ENCODE results near the gene ZNF821.

Gene ZNF821

GRCh38 chr16:71883849-71884638 lies at the start of gene ZNF821:
ZNF821 (minus strand) TSS chr16:71884182; CDS start chr16:71879946, 4,236 bp downstream.
- H3K36me3 ChIP-seq (ENCODE audit: insufficient read depth, low read length), result peaks cover 16% of the 10 kb centered on the region
- H3K9me3 ChIP-seq (ENCODE audit: low read length), result no peaks in the 10 kb centered on the region
- H3K27ac ChIP-seq (ENCODE audit: low read depth, low read length), result peak within 1 kb of the TSS; percentile 88
- H3K9ac ChIP-seq (ENCODE audit: low read length), result peak within 1 kb of the TSS; percentile 86
- H3K4me3 ChIP-seq (ENCODE audit: low read depth in 1 of 2, low read length in 2 of 2), result peak within 1 kb of the TSS; percentile 90 to 93
- H3K27me3 ChIP-seq (ENCODE audit: control insufficient read depth in 1 of 2, insufficient read depth in 2 of 2, low read length in 2 of 2), result no peaks in the 10 kb centered on the region
- peaks cover 11% of the 10 kb centered on the region for H3K4me1 ChIP-seq (ENCODE audit: insufficient read depth, low read length)

- Histone ChIP-seq H3K9me3 (ENCODE audit: low read length) (no peaks in the 10 kb centered on the region), H3K27me3 (ENCODE audit: control insufficient read depth in 1 of 2, insufficient read depth in 2 of 2, low read length in 2 of 2) (no peaks in the 10 kb centered on the region), H3K4me1 (ENCODE audit: insufficient read depth, low read length) (peaks cover 39% of the 10 kb centered on the region), H3K9ac (ENCODE audit: low read length) (no peak overlapping the region), H3K4me3 (ENCODE audit: low read depth in 1 of 2, low read length in 2 of 2) (no peak overlapping the region), H3K27ac (ENCODE audit: low read depth, low read length) (no peak overlapping the region), H3K36me3 (ENCODE audit: insufficient read depth, low read length) (peaks cover 10% of the 10 kb centered on the region)
Observed at GRCh38 chr16:71933017-71933416, 49.0 kb upstream of the ZNF821 start.

- no peaks in the 10 kb centered on the region for H3K9me3 ChIP-seq (ENCODE audit: low read length)
- no peaks in the 10 kb centered on the region for H3K27me3 ChIP-seq (ENCODE audit: control insufficient read depth in 1 of 2, insufficient read depth in 2 of 2, low read length in 2 of 2)
- H3K9ac ChIP-seq (ENCODE audit: low read length), result no peak overlapping the region
- H3K4me1 ChIP-seq (ENCODE audit: insufficient read depth, low read length), result peaks cover 53% of the 10 kb centered on the region
- no peak overlapping the region for H3K4me3 ChIP-seq (ENCODE audit: low read depth in 1 of 2, low read length in 2 of 2)
- H3K27ac ChIP-seq (ENCODE audit: low read depth, low read length), result no peak overlapping the region
- H3K36me3 ChIP-seq (ENCODE audit: insufficient read depth, low read length), result peaks cover 15% of the 10 kb centered on the region
Observed at GRCh38 chr16:71931599-71931998, 47.6 kb upstream of the ZNF821 start.

GRCh38 chr16:71931001-71931400 lies 47.0 kb upstream of the ZNF821 start:
- Histone ChIP-seq H3K9ac (ENCODE audit: low read length) (no peak overlapping the region), H3K36me3 (ENCODE audit: insufficient read depth, low read length) (peaks cover 17% of the 10 kb centered on the region), H3K27me3 (ENCODE audit: control insufficient read depth in 1 of 2, insufficient read depth in 2 of 2, low read length in 2 of 2) (no peaks in the 10 kb centered on the region), H3K4me1 (ENCODE audit: insufficient read depth, low read length) (peaks cover 54% of the 10 kb centered on the region), H3K27ac (ENCODE audit: low read depth, low read length) (no peak overlapping the region), H3K4me3 (ENCODE audit: low read depth in 1 of 2, low read length in 2 of 2) (no peak overlapping the region), H3K9me3 (ENCODE audit: low read length) (no peaks in the 10 kb centered on the region)

- Histone ChIP-seq H3K27me3 (ENCODE audit: control insufficient read depth in 1 of 2, insufficient read depth in 2 of 2, low read length in 2 of 2) (no peaks in the 10 kb centered on the region), H3K9ac (ENCODE audit: low read length) (no peak overlapping the region), H3K9me3 (ENCODE audit: low read length) (no peaks in the 10 kb centered on the region), H3K4me1 (ENCODE audit: insufficient read depth, low read length) (peaks cover 54% of the 10 kb centered on the region), H3K4me3 (ENCODE audit: low read depth in 1 of 2, low read length in 2 of 2) (no peak overlapping the region), H3K27ac (ENCODE audit: low read depth, low read length) (peak overlapping the region; percentile 56), H3K36me3 (ENCODE audit: insufficient read depth, low read length) (peaks cover 25% of the 10 kb centered on the region)
Observed at GRCh38 chr16:71930013-71930563, 46.1 kb upstream of the ZNF821 start.

GRCh38 chr16:71929048-71929447 lies 45.1 kb upstream of the ZNF821 start:
- H3K9me3 ChIP-seq (ENCODE audit: low read length), result no peaks in the 10 kb centered on the region
- peaks cover 45% of the 10 kb centered on the region for H3K4me1 ChIP-seq (ENCODE audit: insufficient read depth, low read length)
- H3K27me3 ChIP-seq (ENCODE audit: control insufficient read depth in 1 of 2, insufficient read depth in 2 of 2, low read length in 2 of 2), result no peaks in the 10 kb centered on the region
- H3K4me3 ChIP-seq (ENCODE audit: low read depth in 1 of 2, low read length in 2 of 2), result no peak overlapping the region
- H3K27ac ChIP-seq (ENCODE audit: low read depth, low read length), result peak overlapping the region; percentile 53
- H3K36me3 ChIP-seq (ENCODE audit: insufficient read depth, low read length), result peaks cover 32% of the 10 kb centered on the region
- no peak overlapping the region for H3K9ac ChIP-seq (ENCODE audit: low read length)

GRCh38 chr16:71927787-71928186 lies 43.8 kb upstream of the ZNF821 start:
- Histone ChIP-seq H3K9me3 (ENCODE audit: low read length) (no peaks in the 10 kb centered on the region), H3K4me3 (ENCODE audit: low read depth in 1 of 2, low read length in 2 of 2) (no peak overlapping the region), H3K27ac (ENCODE audit: low read depth, low read length) (peak overlapping the region; percentile 27), H3K27me3 (ENCODE audit: control insufficient read depth in 1 of 2, insufficient read depth in 2 of 2, low read length in 2 of 2) (no peaks in the 10 kb centered on the region), H3K36me3 (ENCODE audit: insufficient read depth, low read length) (peaks cover 41% of the 10 kb centered on the region), H3K9ac (ENCODE audit: low read length) (no peak overlapping the region), H3K4me1 (ENCODE audit: insufficient read depth, low read length) (peaks cover 42% of the 10 kb centered on the region)

GRCh38 chr16:71927383-71927782 lies 43.4 kb upstream of the ZNF821 start:
- no peaks in the 10 kb centered on the region for H3K27me3 ChIP-seq (ENCODE audit: control insufficient read depth in 1 of 2, insufficient read depth in 2 of 2, low read length in 2 of 2)
- no peak overlapping the region for H3K27ac ChIP-seq (ENCODE audit: low read depth, low read length)
- peaks cover 45% of the 10 kb centered on the region for H3K36me3 ChIP-seq (ENCODE audit: insufficient read depth, low read length)
- H3K4me3 ChIP-seq (ENCODE audit: low read depth in 1 of 2, low read length in 2 of 2), result no peak overlapping the region
- H3K4me1 ChIP-seq (ENCODE audit: insufficient read depth, low read length), result peaks cover 42% of the 10 kb centered on the region
- no peak overlapping the region for H3K9ac ChIP-seq (ENCODE audit: low read length)
- H3K9me3 ChIP-seq (ENCODE audit: low read length), result no peaks in the 10 kb centered on the region

GRCh38 chr16:71924710-71925109 lies 40.7 kb upstream of the ZNF821 start:
- peaks cover 30% of the 10 kb centered on the region for H3K4me1 ChIP-seq (ENCODE audit: insufficient read depth, low read length)
- H3K4me3 ChIP-seq (ENCODE audit: low read depth in 1 of 2, low read length in 2 of 2), result no peak overlapping the region
- H3K27me3 ChIP-seq (ENCODE audit: control insufficient read depth in 1 of 2, insufficient read depth in 2 of 2, low read length in 2 of 2), result no peaks in the 10 kb centered on the region
- peaks cover 69% of the 10 kb centered on the region for H3K36me3 ChIP-seq (ENCODE audit: insufficient read depth, low read length)
- H3K9me3 ChIP-seq (ENCODE audit: low read length), result no peaks in the 10 kb centered on the region
- no peak overlapping the region for H3K27ac ChIP-seq (ENCODE audit: low read depth, low read length)
- H3K9ac ChIP-seq (ENCODE audit: low read length), result no peak overlapping the region

GRCh38 chr16:71923941-71924690 lies 40.1 kb upstream of the ZNF821 start:
- H3K27me3 ChIP-seq (ENCODE audit: control insufficient read depth in 1 of 2, insufficient read depth in 2 of 2, low read length in 2 of 2), result no peaks in the 10 kb centered on the region
- no peak overlapping the region for H3K4me3 ChIP-seq (ENCODE audit: low read depth in 1 of 2, low read length in 2 of 2)
- peaks cover 74% of the 10 kb centered on the region for H3K36me3 ChIP-seq (ENCODE audit: insufficient read depth, low read length)
- H3K9me3 ChIP-seq (ENCODE audit: low read length), result no peaks in the 10 kb centered on the region
- no peak overlapping the region for H3K27ac ChIP-seq (ENCODE audit: low read depth, low read length)
- peaks cover 27% of the 10 kb centered on the region for H3K4me1 ChIP-seq (ENCODE audit: insufficient read depth, low read length)
- no peak overlapping the region for H3K9ac ChIP-seq (ENCODE audit: low read length)

GRCh38 chr16:71920658-71921057 lies 36.7 kb upstream of the ZNF821 start:
- peaks cover 21% of the 10 kb centered on the region for H3K4me1 ChIP-seq (ENCODE audit: insufficient read depth, low read length)
- H3K9ac ChIP-seq (ENCODE audit: low read length), result no peak overlapping the region
- H3K4me3 ChIP-seq (ENCODE audit: low read depth in 1 of 2, low read length in 2 of 2), result no peak overlapping the region
- H3K27ac ChIP-seq (ENCODE audit: low read depth, low read length), result no peak overlapping the region
- H3K36me3 ChIP-seq (ENCODE audit: insufficient read depth, low read length), result peaks cover 63% of the 10 kb centered on the region
- no peaks in the 10 kb centered on the region for H3K27me3 ChIP-seq (ENCODE audit: control insufficient read depth in 1 of 2, insufficient read depth in 2 of 2, low read length in 2 of 2)
- H3K9me3 ChIP-seq (ENCODE audit: low read length), result no peaks in the 10 kb centered on the region

Data from muscle layer of colon (tissue), 2 donors.